BLaER1 (cell line): ENCODE data around the gene GRIK2.

Experiments used
- H3K27ac ChIP-seq: shearing (Covaris generic); formaldehyde crosslinking; 2 replicates; pipeline ENCODE4 v1.8.1; 2022
- H3K27me3 ChIP-seq: shearing (Covaris generic); formaldehyde crosslinking; 2 replicates; pipeline ENCODE4 v1.8.1; 2022
- H3K36me3 ChIP-seq: shearing (Covaris generic); formaldehyde crosslinking; 2 replicates; pipeline ENCODE4 v1.8.1; 2022
- H3K4me1 ChIP-seq: shearing (Covaris generic); formaldehyde crosslinking; 2 replicates; pipeline ENCODE4 v1.8.1; 2022
- H3K4me2 ChIP-seq: shearing (Covaris generic); formaldehyde crosslinking; 2 replicates; pipeline ENCODE4 v1.8.1; 2022
- H3K4me3 ChIP-seq: shearing (Covaris generic); formaldehyde crosslinking; 2 replicates; pipeline ENCODE4 v1.8.1; 2022
- H3K9ac ChIP-seq: shearing (Covaris generic); formaldehyde crosslinking; 2 replicates; pipeline ENCODE4 v1.8.1; 2022
- H3K9me3 ChIP-seq: shearing (Covaris generic); formaldehyde crosslinking; 2 replicates; pipeline ENCODE4 v1.8.1; 2022
- H4K20me1 ChIP-seq: shearing (Covaris generic); formaldehyde crosslinking; 2 replicates; pipeline ENCODE4 v1.8.1; 2022
- Cebpa-rat ChIP-seq: shearing (Covaris generic); IDR thresholded peaks from 2 replicates; pipeline ENCODE4 v1.8.1; 2022

GRIK2 gene

GRCh38 chr6:101830501-101831031 lies 437.1 kb downstream of the GRIK2 start:
- H3K4me3 ChIP-seq: no peak overlapping the region
- no peaks in the 10 kb centered on the region for H4K20me1 ChIP-seq
- H3K4me1 ChIP-seq: no peaks in the 10 kb centered on the region
- H3K4me2 ChIP-seq: no peak overlapping the region
- TF ChIP-seq Cebpa-rat: no peak
- no peaks in the 10 kb centered on the region for H3K27me3 ChIP-seq
- no peaks in the 10 kb centered on the region for H3K36me3 ChIP-seq
- no peak overlapping the region for H3K9ac ChIP-seq
- H3K27ac ChIP-seq: no peak overlapping the region
- peaks cover 3% of the 10 kb centered on the region; the same call in 1 of the 2 replicates for H3K9me3 ChIP-seq

GRCh38 chr6:101832371-101832770 lies 438.9 kb downstream of the GRIK2 start:
- no peak for TF ChIP-seq Cebpa-rat
- Histone ChIP-seq H4K20me1 (no peaks in the 10 kb centered on the region), H3K36me3 (no peaks in the 10 kb centered on the region), H3K27ac (no peak overlapping the region), H3K4me2 (no peak overlapping the region), H3K4me1 (no peaks in the 10 kb centered on the region), H3K27me3 (no peaks in the 10 kb centered on the region), H3K9me3 (peaks cover 3% of the 10 kb centered on the region; the same call in 1 of the 2 replicates), H3K9ac (no peak overlapping the region), H3K4me3 (no peak overlapping the region)

- no peaks in the 10 kb centered on the region for H3K4me1 ChIP-seq
- no peaks in the 10 kb centered on the region for H4K20me1 ChIP-seq
- TF ChIP-seq Cebpa-rat: no peak
- no peak overlapping the region for H3K9ac ChIP-seq
- no peaks in the 10 kb centered on the region for H3K27me3 ChIP-seq
- H3K27ac ChIP-seq: no peak overlapping the region
- no peaks in the 10 kb centered on the region for H3K9me3 ChIP-seq
- no peaks in the 10 kb centered on the region for H3K36me3 ChIP-seq
- no peak overlapping the region for H3K4me2 ChIP-seq
- no peak overlapping the region for H3K4me3 ChIP-seq
Observed at GRCh38 chr6:101840100-101840499, 446.6 kb downstream of the GRIK2 start.

GRCh38 chr6:101845172-101845571 lies 451.7 kb downstream of the GRIK2 start:
- H3K27ac ChIP-seq: no peak overlapping the region
- H3K4me2 ChIP-seq: no peak overlapping the region
- TF ChIP-seq Cebpa-rat: no peak
- no peaks in the 10 kb centered on the region for H3K36me3 ChIP-seq
- no peaks in the 10 kb centered on the region for H3K9me3 ChIP-seq
- H3K4me3 ChIP-seq: no peak overlapping the region
- no peaks in the 10 kb centered on the region for H4K20me1 ChIP-seq
- H3K9ac ChIP-seq: no peak overlapping the region
- H3K4me1 ChIP-seq: no peaks in the 10 kb centered on the region
- no peaks in the 10 kb centered on the region for H3K27me3 ChIP-seq

- H3K4me3 ChIP-seq: no peak overlapping the region
- no peaks in the 10 kb centered on the region for H3K27me3 ChIP-seq
- no peak for TF ChIP-seq Cebpa-rat
- H3K9ac ChIP-seq: no peak overlapping the region
- H3K4me2 ChIP-seq: no peak overlapping the region
- H3K4me1 ChIP-seq: no peaks in the 10 kb centered on the region
- H3K36me3 ChIP-seq: no peaks in the 10 kb centered on the region
- H3K27ac ChIP-seq: no peak overlapping the region
- no peaks in the 10 kb centered on the region for H3K9me3 ChIP-seq
- no peaks in the 10 kb centered on the region for H4K20me1 ChIP-seq
Observed at GRCh38 chr6:101845621-101846020, 452.1 kb downstream of the GRIK2 start.

GRCh38 chr6:101847690-101848089 lies 454.2 kb downstream of the GRIK2 start:
- H3K4me3 ChIP-seq: no peak overlapping the region
- no peaks in the 10 kb centered on the region for H4K20me1 ChIP-seq
- no peaks in the 10 kb centered on the region for H3K4me1 ChIP-seq
- TF ChIP-seq Cebpa-rat: no peak
- no peak overlapping the region for H3K27ac ChIP-seq
- H3K4me2 ChIP-seq: no peak overlapping the region
- no peaks in the 10 kb centered on the region for H3K27me3 ChIP-seq
- no peak overlapping the region for H3K9ac ChIP-seq
- no peaks in the 10 kb centered on the region for H3K9me3 ChIP-seq
- H3K36me3 ChIP-seq: no peaks in the 10 kb centered on the region

GRCh38 chr6:101851911-101852310 lies 458.4 kb downstream of the GRIK2 start:
- Histone ChIP-seq H3K27ac (no peak overlapping the region), H3K9ac (no peak overlapping the region), H3K4me2 (no peak overlapping the region), H3K27me3 (no peaks in the 10 kb centered on the region), H4K20me1 (no peaks in the 10 kb centered on the region), H3K36me3 (no peaks in the 10 kb centered on the region), H3K9me3 (no peaks in the 10 kb centered on the region), H3K4me3 (no peak overlapping the region), H3K4me1 (no peaks in the 10 kb centered on the region)
- no peak for TF ChIP-seq Cebpa-rat

- Histone ChIP-seq H3K4me1 (no peaks in the 10 kb centered on the region), H3K4me3 (no peak overlapping the region), H3K27me3 (no peaks in the 10 kb centered on the region), H3K9me3 (no peaks in the 10 kb centered on the region), H4K20me1 (no peaks in the 10 kb centered on the region), H3K4me2 (no peak overlapping the region), H3K36me3 (no peaks in the 10 kb centered on the region), H3K27ac (no peak overlapping the region), H3K9ac (no peak overlapping the region)
- no peak for TF ChIP-seq Cebpa-rat
Observed at GRCh38 chr6:101853231-101854085, 459.9 kb downstream of the GRIK2 start.

GRCh38 chr6:101876431-101876830 lies 482.9 kb downstream of the GRIK2 start:
- no peak overlapping the region for H3K9ac ChIP-seq
- no peak overlapping the region for H3K4me2 ChIP-seq
- H3K9me3 ChIP-seq: no peaks in the 10 kb centered on the region
- no peak overlapping the region for H3K27ac ChIP-seq
- no peak for TF ChIP-seq Cebpa-rat
- H3K4me3 ChIP-seq: no peak overlapping the region
- H3K36me3 ChIP-seq: no peaks in the 10 kb centered on the region
- H3K4me1 ChIP-seq: no peaks in the 10 kb centered on the region
- H4K20me1 ChIP-seq: no peaks in the 10 kb centered on the region
- no peaks in the 10 kb centered on the region for H3K27me3 ChIP-seq

- Histone ChIP-seq H3K9me3 (no peaks in the 10 kb centered on the region), H3K36me3 (no peaks in the 10 kb centered on the region), H4K20me1 (no peaks in the 10 kb centered on the region), H3K27me3 (no peaks in the 10 kb centered on the region), H3K4me2 (no peak overlapping the region), H3K27ac (no peak overlapping the region), H3K9ac (no peak overlapping the region), H3K4me1 (no peaks in the 10 kb centered on the region), H3K4me3 (no peak overlapping the region)
- TF ChIP-seq Cebpa-rat: no peak
Observed at GRCh38 chr6:101878554-101879276, 485.2 kb downstream of the GRIK2 start.
